SU-DHL-6 (cell line): ENCODE data around the gene ACACB.

ENCODE experiments used
- H2AFZ ChIP-seq: fragments of 200-600 bp; sonication (generic); 2 replicates; pipeline ENCODE4 v1.6.1; 2014; ENCODE audit warnings: low read depth, mild to moderate bottlenecking, moderate library complexity, mixed read lengths, antibody characterized with exemption, low read length; ENCODE audit not compliant: severe bottlenecking
- H3F3A ChIP-seq: fragments of 200-600 bp; shearing (Covaris generic); 2 replicates; pipeline ENCODE4 v1.6.0; 2016; ENCODE audit warnings: antibody characterized with exemption, mild to moderate bottlenecking; ENCODE audit not compliant: insufficient read depth
- H3K27ac ChIP-seq: fragments of 200-600 bp; sonication (generic); 2 replicates; pipeline ENCODE4 v1.5.1; 2016; ENCODE audit warnings: low read depth, mild to moderate bottlenecking, low read length, moderate library complexity, mixed read lengths
- H3K27me3 ChIP-seq: fragments of 200-600 bp; sonication (generic), shearing (Covaris generic); 2 replicates; pipeline ENCODE4 v1.6.0; 2014; ENCODE audit warnings: mild to moderate bottlenecking, low read length
- H3K36me3 ChIP-seq: fragments of 200-600 bp; sonication (generic); 2 replicates; pipeline ENCODE4 v1.6.1; 2014; ENCODE audit warnings: mild to moderate bottlenecking, low read length, mixed read lengths
- H3K4me2 ChIP-seq: fragments of 300-600, 200-600 bp; shearing (Covaris generic), sonication (generic); 2 replicates; pipeline ENCODE4 v1.6.0; 2014; ENCODE audit warnings: low read length, low read depth, mild to moderate bottlenecking; ENCODE audit not compliant: poor library complexity, severe bottlenecking
- H3K4me3 ChIP-seq: fragments of 200-600 bp; sonication (generic); 2 replicates; pipeline ENCODE4 v1.5.1; 2014; ENCODE audit warnings: antibody characterized with exemption, low read length, mild to moderate bottlenecking, mixed read lengths; ENCODE audit not compliant: insufficient read depth, poor library complexity, severe bottlenecking
- H3K79me2 ChIP-seq: fragments of 200-600 bp; sonication (generic); 2 replicates; pipeline ENCODE4 v1.6.1; 2014; ENCODE audit warnings: mild to moderate bottlenecking, low read length, moderate library complexity; ENCODE audit not compliant: insufficient read depth
- H3K9ac ChIP-seq: fragments of 200-600 bp; sonication (generic); 2 replicates; pipeline ENCODE4 v1.7.0; 2014; ENCODE audit warnings: mild to moderate bottlenecking, low read length
- H3K9me2 ChIP-seq: fragments of 200-600 bp; sonication (generic); replicated peaks from 2 replicates; pipeline ENCODE4 v1.6.1; 2014; ENCODE audit warnings: low read length; ENCODE audit not compliant: insufficient read depth
- H3K9me3 ChIP-seq: fragments of 200-600 bp; sonication (generic); 2 replicates; pipeline ENCODE4 v1.6.1; 2014; ENCODE audit warnings: low read length, mixed read lengths; ENCODE audit not compliant: insufficient read depth
- H4K20me1 ChIP-seq: fragments of 200-600 bp; sonication (generic); 2 replicates; pipeline ENCODE4 v1.6.1; 2014; ENCODE audit warnings: low read depth, mild to moderate bottlenecking, antibody characterized with exemption, low read length, moderate library complexity, mixed read lengths
- CTCF ChIP-seq: fragments of 200-600 bp; sonication (generic); IDR thresholded peaks from one replicate; pipeline ENCODE4 v1.5.1; 2017; ENCODE audit warnings: antibody characterized with exemption, mild to moderate bottlenecking, low read length, moderate library complexity; ENCODE audit not compliant: insufficient read depth, poor library complexity, severe bottlenecking
- EZH2phosphoT487 ChIP-seq: fragments of 200-600 bp; sonication (generic), shearing (Covaris generic); conservative IDR thresholded peaks from 2 replicates; pipeline ENCODE4 v1.6.1; 2018; ENCODE audit warnings: mild to moderate bottlenecking, antibody characterized with exemption, low read length, moderate library complexity, mixed read lengths

ACACB gene

GRCh38 chr12:109307051-109307450 lies 190.7 kb downstream of the ACACB start:
- H3K27me3 ChIP-seq: no peaks in the 10 kb centered on the region

DNA sequence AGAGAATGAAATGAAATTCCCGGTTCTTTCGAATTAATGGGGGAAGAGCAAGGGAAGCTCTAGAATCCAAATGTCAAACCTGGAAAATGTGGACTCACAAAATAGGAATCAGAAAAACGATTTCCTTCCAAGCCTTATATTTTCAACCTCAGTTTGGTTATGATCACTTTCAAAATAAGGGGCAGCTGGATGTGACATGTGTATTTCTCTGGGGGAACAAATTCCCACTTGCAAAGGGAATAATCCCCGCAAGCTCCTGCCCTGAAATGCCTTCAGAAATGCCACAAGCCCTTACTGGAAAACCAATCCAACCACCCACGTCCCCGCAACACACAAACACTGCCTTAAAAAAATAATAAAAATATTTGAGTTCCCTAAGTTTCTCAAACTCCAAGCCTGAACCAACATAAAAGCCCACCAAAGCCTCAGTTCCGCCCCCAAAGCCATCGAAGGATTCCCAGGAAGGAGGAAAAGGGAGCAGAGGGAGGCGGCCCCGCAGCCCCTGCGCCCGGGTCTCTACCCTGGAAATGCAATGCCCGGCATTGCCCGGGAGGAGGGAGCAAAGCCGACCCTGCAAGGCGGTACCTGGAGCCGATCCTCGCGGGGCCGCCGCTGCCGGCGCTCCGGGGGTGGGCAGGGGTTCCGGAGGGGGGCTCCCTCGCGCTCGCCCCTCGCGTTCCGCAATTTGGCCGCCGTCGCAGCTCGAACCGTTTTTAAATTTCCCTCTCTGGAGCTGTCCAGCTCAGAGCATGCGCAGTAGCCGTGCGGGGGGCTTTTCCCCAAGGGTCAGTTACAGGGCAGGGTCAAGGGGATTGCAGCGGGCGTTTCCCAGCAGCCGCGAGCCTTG lies 192.4 kb downstream of the ACACB start, which contains the start of gene FOXN4:
FOXN4 (minus strand) TSS at position 751 of the 847 bp plus-strand sequence. CDS start 963 bp downstream, outside the sequence.
- Histone ChIP-seq H3F3A (peaks cover 14% of the 10 kb centered on the region), H3K4me3 (peak within 1 kb of the TSS; percentile 83), H3K27ac (peak within 1 kb of the TSS; percentile 62), H3K36me3 (no peaks in the 10 kb centered on the region), H3K9ac (peak within 1 kb of the TSS; percentile 87), H3K9me2 (no peaks in the 10 kb centered on the region), H4K20me1 (no peaks in the 10 kb centered on the region), H3K4me2 (peak within 1 kb of the TSS; percentile 93), H3K79me2 (no peaks in the 10 kb centered on the region), H3K9me3 (no peaks in the 10 kb centered on the region), H2AFZ (peak within 1 kb of the TSS; percentile 98), H3K27me3 (no peaks in the 10 kb centered on the region)
- TF ChIP-seq EZH2phosphoT487 (no peak), CTCF (no peak)

More at GRCh38 chr12:109307051-109307450, 190.7 kb downstream of the ACACB start:
- H3K79me2 ChIP-seq: no peaks in the 10 kb centered on the region
- H3K9me2 ChIP-seq: no peaks in the 10 kb centered on the region
- no peaks in the 10 kb centered on the region for H3K36me3 ChIP-seq
- peaks cover 14% of the 10 kb centered on the region for H3F3A ChIP-seq
- TF ChIP-seq CTCF: no peak
- no peak for TF ChIP-seq EZH2phosphoT487
- no peak overlapping the region for H3K27ac ChIP-seq
- H2AFZ ChIP-seq: no peak overlapping the region
- H3K9me3 ChIP-seq: no peaks in the 10 kb centered on the region
- no peak overlapping the region for H3K4me2 ChIP-seq
- no peak overlapping the region for H3K9ac ChIP-seq
- no peaks in the 10 kb centered on the region for H4K20me1 ChIP-seq
- H3K4me3 ChIP-seq: no peak overlapping the region

DNA sequence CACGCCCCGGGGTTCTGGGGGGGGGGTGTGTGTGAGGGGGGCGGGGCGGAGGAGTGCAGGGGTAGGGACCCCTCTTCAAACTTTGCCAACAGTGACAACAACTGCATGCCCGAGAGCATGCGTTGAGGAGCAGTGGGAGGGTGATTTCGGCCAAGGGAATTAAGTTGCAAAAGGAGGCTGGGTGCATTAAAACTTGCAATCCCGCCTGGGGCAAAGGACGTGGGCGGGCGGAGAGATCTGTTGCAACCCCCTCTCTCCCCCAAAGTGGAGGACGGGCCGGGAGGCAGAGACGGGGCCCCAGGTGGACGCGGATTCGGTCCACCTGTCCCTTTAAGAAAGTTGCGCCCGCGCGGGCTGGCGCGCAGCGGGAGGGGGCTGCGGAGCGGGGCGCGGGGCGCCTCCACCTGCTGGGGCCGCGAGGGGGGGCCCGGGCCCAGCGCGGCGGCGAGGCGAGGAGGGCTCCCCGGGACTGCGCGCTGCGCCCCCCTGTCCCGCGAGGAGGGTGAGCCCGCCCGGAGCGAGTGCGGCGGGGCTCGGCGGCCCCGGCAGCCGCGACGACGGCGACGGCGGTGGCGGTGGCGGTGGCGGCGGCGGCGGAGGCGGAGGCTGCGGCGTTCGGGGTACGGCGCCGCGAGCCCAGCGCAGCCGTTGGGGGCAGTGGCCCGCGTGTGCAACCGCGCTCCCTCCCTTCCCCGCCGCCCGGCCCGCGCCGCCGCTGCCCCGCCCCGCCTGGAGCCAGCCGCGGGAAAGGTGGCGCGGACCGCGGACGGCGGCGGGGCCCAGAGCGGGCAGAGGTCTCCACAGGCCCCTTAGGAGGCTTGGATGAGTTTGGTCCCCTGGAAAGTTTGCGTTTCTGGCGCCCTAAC lies 193.2 kb downstream of the ACACB start:
- no peak for TF ChIP-seq EZH2phosphoT487
- TF ChIP-seq CTCF: no peak
- no peaks in the 10 kb centered on the region for H3K9me3 ChIP-seq
- H3K4me2 ChIP-seq: peak overlapping the region; percentile 93
- peak overlapping the region; percentile 83 for H3K4me3 ChIP-seq
- no peaks in the 10 kb centered on the region for H3K36me3 ChIP-seq
- H3K79me2 ChIP-seq: no peaks in the 10 kb centered on the region
- H3K9me2 ChIP-seq: no peaks in the 10 kb centered on the region
- H3K27me3 ChIP-seq: no peaks in the 10 kb centered on the region
- H3K27ac ChIP-seq: peak overlapping the region; percentile 62
- peak overlapping the region; percentile 87 for H3K9ac ChIP-seq
- no peaks in the 10 kb centered on the region for H4K20me1 ChIP-seq
- H3F3A ChIP-seq: peaks cover 14% of the 10 kb centered on the region
- H2AFZ ChIP-seq: peak overlapping the region; percentile 98
